PFSK-1 (cell line): ENCODE measurements around the gene EME1. TPM values are rescaled to one million over a fixed set of nuclear protein-coding genes. Genes with fewer than 3 reads are reported as not detected.

Source experiments
- FOXP2 ChIP-seq: optimal IDR thresholded peaks from 2 replicates; pipeline ENCODE3; 2011; ENCODE audit warnings: borderline replicate concordance, control low read depth, inconsistent platforms; ENCODE audit not compliant: insufficient read depth; ENCODE audit errors: extremely low read length, extremely low read depth
- POLR2AphosphoS5 ChIP-seq: IDR thresholded peaks from 2 replicates; pipeline ENCODE4 v1.6.1; 2012; ENCODE audit warnings: low read depth, mild to moderate bottlenecking, control low read depth, low read length, moderate library complexity
- REST ChIP-seq, 2 experiments: IDR thresholded peaks; 2 replicates each; pipeline versions ENCODE4 v1.6.1 to v1.8.0; 2011 to 2012; ENCODE audit warnings: low read depth in 2 of 2, low read length in 2 of 2, control low read depth in 1 of 2, inconsistent platforms in 1 of 2, mild to moderate bottlenecking in 1 of 2, moderate library complexity in 1 of 2; ENCODE audit not compliant: insufficient read depth in 1 of 2
- SIN3A ChIP-seq: IDR thresholded peaks from 2 replicates; pipeline ENCODE4 v1.6.1; 2012; ENCODE audit warnings: mild to moderate bottlenecking, low read length, moderate library complexity, borderline replicate concordance; ENCODE audit not compliant: insufficient read depth
- TAF1 ChIP-seq: IDR thresholded peaks from 2 replicates; pipeline ENCODE4 v1.6.1; 2012; ENCODE audit warnings: low read length, control low read depth, borderline replicate concordance; ENCODE audit not compliant: insufficient read depth
- polyA plus RNA-seq: library from polyadenylated mRNA; unstranded; fragments of >200 nt; gene quantifications from one replicate; pipeline ENCODE4 v1.2.1, GENCODE V29; 2012; ENCODE audit warnings: low read depth, missing spikeins; ENCODE audit not compliant: insufficient read length

EME1 gene, protein sequence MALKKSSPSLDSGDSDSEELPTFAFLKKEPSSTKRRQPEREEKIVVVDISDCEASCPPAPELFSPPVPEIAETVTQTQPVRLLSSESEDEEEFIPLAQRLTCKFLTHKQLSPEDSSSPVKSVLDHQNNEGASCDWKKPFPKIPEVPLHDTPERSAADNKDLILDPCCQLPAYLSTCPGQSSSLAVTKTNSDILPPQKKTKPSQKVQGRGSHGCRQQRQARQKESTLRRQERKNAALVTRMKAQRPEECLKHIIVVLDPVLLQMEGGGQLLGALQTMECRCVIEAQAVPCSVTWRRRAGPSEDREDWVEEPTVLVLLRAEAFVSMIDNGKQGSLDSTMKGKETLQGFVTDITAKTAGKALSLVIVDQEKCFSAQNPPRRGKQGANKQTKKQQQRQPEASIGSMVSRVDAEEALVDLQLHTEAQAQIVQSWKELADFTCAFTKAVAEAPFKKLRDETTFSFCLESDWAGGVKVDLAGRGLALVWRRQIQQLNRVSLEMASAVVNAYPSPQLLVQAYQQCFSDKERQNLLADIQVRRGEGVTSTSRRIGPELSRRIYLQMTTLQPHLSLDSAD
- 19.1 TPM for polyA plus RNA-seq

DNA sequence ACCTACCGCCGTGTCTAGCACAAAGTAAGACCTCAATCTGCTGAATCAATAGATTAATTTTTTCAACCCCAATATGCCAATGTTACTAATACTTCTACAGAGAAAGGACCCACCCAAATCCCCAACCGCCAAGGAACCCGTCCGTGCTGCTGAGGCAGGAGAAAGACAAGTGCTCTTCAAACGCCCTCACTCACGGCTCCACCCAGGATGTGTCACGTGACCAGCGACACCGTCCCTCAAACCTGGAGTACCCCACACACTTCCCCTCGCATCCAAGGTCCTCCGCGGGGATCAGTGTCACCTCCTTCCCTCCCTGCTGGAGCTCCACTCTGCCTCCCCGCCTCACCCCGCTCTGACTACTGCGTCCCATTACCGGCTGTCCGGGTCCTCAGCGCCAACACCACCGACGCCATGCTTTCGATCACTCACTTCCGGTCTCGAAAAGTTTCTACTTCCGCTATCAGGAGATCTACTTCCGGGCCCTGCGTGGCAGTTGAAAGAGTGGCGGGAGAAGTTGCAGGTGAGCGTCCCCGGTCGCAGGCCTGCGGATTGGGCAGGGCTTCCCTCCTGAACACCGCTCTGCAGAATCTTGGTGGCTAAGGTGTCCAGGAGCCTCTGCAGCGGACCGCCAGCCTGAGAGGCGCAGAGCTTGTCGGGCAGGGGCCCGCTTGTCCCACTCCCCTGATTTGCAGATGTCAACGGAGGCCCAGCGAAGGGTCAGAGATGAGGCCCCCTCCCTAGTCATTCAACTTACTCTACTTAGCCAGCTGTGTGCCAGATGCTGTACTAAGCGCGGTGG lies at the start of gene EME1, which contains the start of gene MRPL27:
TSS of gene EME1 (plus strand) at position 472 of the 799 bp plus-strand sequence. CDS start 1,980 bp downstream, outside the sequence.
TSS of gene MRPL27 (minus strand) at position 427 of the 799 bp plus-strand sequence. CDS start at position 413, 14 bp downstream.
- TF ChIP-seq SIN3A (peak; percentile 79; the same call in 1 of the 2 replicates), FOXP2 (peak; percentile 62), TAF1 (peak; percentile 97), REST (IDR thresholded peaks at IDR 0.05; ENCODE audit: insufficient read depth in 1 of 2, low read depth in 2 of 2, low read length in 2 of 2) (peak in 1 of 2 experiments; percentile 55; a peak in 1 of 4 replicates), POLR2AphosphoS5 (peak; percentile 95)

- TF ChIP-seq REST (IDR thresholded peaks at IDR 0.05; ENCODE audit: insufficient read depth in 1 of 2, low read depth in 2 of 2, low read length in 2 of 2) (no peak), TAF1 (no peak), SIN3A (no peak), POLR2AphosphoS5 (no peak), FOXP2 (no peak)
Observed at GRCh38 chr17:50325906-50326305, 47.1 kb upstream of the EME1 start.

- no peak for TF ChIP-seq FOXP2
Observed at GRCh38 chr17:50326831-50327364, 46.1 kb upstream of the EME1 start.

GRCh38 chr17:50328363-50329325 lies 44.4 kb upstream of the EME1 start:
- TF ChIP-seq TAF1: no peak
- no peak for TF ChIP-seq FOXP2
- TF ChIP-seq REST (IDR thresholded peaks at IDR 0.05; ENCODE audit: insufficient read depth in 1 of 2, low read depth in 2 of 2, low read length in 2 of 2): no peak
- TF ChIP-seq POLR2AphosphoS5: no peak
- no peak for TF ChIP-seq SIN3A
